OCI-M1 (cell line): Measurements from ENCODE around the gene MOB3B.
"Not testable (repeated sequence)": the region's sequence is repeated elsewhere in the genome, so short reads cannot be mapped to it uniquely, and the experiment has no call there.

Experiments used
- DNase-seq: peaks from one replicate; lab custom pipeline; 2025; lab: John Stamatoyannopoulos, UW

The MOB3B gene

DNA sequence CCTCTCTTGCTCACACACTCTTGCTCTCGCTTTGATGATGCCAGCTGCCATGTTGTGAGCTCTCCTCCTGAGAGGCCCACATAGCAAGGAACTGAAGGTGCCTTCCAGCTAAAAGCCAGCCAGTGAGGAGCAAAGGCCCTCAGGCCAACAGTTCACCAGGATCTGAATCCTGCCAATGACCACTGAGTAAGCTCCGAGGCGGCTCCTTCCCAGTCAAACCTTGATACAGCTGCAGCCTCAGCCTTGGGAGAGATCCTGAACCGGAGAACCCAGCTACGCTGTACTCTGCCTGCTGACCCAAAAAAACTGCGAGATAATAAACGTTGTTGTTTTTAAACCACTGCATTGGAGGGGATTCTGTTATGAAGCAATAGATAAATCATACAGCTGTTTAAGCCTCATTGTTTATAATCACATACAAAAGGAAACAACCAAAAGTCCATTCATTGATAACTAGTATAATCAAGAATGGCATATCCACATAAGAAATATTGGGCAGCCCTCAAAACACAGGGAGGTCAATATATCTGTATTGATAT lies 54.5 kb downstream of the MOB3B start:
- DNase-seq = no peak

DNA sequence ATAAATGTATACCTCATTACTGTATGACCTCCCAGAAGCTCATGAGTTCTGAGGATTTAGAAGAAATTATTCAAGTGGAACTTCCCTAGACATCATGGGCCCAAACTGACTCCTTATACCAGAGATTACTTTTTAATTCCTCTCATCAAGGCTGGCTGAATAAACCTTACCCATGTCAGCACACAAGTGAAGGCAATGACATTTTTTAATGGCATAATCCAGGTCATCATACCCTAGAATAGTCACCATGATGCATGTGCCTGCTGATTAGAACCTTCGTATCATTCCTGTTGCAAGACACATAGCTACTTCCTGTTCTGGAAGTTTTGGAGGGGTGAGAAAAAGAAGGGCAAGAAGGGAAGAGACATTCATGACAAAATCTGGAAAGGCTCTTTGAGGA lies 55.3 kb downstream of the MOB3B start:
- DNase-seq = peak; percentile 50

DNA sequence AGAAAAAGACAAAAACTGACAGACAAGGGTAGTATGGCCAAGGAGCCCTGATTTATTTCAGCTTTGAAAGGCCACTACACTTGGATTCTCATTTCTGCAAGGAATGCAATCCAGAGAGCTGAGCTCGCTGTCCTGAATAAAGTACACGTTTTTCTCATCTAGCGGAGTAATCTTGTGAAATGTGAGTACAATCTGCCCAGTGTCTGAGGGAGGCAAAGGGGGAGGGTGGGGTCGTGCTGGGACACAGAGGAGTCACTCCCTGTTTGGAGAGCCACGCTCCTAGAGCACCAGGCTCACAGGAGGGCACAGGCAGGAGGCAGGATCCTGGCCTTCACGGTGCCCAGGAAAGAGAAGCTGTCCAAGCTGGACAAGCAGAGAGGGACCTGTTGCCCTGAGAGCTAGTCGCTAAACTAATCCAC lies 56.5 kb downstream of the MOB3B start:
- no peak for DNase-seq

DNA sequence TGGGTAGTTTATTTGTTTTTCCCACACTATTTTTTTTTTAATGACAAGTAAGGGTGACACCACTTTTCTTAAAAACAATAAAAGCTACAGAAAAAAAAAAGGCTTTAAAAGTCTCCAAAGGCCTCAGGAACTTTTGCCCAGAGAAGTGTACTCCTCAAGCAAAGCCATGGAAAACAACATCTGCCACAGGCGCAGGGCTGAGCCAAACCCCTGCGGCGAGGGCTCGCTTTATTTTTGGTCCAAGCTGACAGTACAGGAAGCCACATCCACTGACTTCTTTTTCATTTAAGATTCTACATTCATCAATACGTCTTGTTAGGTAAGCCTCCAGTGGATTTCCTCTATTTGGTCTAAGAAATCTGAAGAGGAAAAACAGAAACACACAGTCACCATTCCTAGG lies 57.4 kb downstream of the MOB3B start:
- DNase-seq = no peak

- DNase-seq = no peak
Observed at GRCh38 chr9:27471789-27472188, 57.8 kb downstream of the MOB3B start.

- DNase-seq = peak; percentile 69
Observed at GRCh38 chr9:27471366-27471765, 58.2 kb downstream of the MOB3B start.

DNA sequence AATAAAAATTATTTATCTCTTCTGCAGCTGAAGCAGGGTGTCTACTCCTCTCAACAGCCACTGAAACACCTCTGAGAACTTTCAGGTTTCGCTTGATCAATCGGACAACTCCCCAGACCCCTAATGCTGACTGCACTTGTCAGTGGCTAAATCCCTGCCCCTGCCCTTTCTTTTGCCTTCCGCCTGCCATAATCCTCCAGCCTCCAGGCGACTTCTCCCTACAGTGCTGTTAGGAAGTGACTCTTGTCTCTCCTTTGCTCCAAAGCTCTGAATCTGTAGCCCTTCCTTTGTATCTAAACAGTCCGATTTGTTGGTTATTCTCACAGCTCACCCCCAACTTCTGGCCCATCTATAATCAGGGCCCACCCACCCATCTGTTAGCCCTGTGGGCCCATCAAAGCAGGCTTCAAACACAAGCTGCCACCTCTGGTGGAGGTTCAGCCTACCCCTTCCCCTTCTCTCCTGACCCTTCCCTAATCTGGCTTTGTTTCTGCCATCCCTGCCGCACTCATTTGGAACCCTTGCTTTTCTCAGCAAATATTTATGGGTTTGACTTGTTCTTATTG lies 59.2 kb downstream of the MOB3B start:
- no peak for DNase-seq

DNA sequence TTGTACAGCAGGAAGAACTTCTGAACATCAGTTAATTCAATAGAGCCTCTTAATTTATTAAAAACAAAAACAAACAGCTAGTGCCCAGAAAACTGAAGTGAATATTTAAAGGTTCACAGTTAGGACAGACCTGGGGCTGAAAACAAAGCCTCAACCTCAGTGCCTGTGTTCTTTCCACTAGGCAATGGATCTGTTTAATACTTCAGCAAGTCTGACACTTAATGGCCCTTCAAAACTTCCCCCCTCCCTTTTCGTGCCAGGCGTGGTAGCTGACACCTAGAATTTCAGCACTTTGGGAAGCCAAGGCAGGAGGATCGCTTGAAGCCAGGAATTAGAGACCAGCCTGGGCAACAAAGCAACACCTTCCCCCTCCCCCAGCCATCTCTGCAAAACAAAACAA lies 60.1 kb downstream of the MOB3B start:
- DNase-seq = no peak

GRCh38 chr9:27468462-27469110 lies 61.0 kb downstream of the MOB3B start:
- DNase-seq = peak; percentile 76

GRCh38 chr9:27468000-27468399 lies 61.6 kb downstream of the MOB3B start:
- DNase-seq = no peak

DNA sequence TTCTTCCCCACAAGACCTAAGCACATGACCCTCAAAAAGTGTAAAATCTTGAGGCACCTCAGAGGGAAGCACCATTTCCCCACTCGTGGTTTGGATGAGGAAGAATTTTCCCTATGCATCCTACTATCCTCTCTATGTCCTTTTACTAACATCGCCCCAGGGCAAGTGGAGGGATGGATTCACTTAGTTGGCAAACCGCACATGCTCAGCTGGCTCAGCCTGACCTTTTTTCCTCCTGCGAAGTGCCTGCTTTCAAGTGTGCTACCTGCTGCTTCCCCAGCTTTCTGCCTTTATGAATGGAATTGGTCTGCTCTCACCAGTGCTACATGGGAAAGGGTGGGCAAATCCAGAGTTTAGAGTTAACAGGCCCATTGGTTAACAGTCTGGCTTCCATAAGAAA lies 62.1 kb downstream of the MOB3B start:
- no peak for DNase-seq

DNA sequence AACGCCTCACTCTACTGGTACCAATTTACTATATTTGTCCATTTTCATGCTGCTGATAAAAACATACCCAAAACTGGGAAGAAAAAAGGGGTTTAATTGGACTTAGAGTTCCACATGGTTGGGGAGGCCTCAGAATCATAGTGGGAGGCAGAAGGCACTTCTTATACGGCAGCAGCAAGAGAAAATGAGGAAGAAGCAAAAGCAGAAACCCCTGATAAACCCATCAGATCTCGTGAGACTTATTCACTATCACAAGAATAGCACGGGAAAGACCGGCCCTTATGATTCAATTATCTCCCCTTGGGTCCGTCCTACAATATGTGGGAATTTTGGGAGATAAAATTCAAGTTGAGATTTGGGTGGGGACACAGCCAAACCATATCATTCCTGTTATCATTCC lies 63.1 kb downstream of the MOB3B start:
- not testable (repeated sequence) for DNase-seq

DNA sequence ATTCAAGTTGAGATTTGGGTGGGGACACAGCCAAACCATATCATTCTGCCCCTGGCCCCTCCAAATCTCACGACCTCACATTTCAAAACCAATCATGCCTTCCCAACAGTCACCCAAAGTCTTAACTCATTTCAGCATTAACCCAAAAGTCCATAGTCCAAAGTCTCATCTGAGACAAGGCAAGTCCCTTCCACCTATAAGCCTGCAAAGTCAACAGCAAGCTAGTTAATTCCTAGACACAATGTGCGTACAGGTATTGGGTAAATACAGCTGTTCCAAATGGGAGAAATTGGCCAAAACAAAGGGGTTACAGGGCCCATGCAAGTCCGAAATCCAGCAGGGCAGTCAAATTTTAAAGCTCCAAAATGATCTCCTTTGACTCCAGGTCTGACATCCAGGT lies 64.7 kb downstream of the MOB3B start:
- DNase-seq = not testable (repeated sequence)

- no peak for DNase-seq
Observed at GRCh38 chr9:27462846-27463245, 66.8 kb downstream of the MOB3B start.

DNA sequence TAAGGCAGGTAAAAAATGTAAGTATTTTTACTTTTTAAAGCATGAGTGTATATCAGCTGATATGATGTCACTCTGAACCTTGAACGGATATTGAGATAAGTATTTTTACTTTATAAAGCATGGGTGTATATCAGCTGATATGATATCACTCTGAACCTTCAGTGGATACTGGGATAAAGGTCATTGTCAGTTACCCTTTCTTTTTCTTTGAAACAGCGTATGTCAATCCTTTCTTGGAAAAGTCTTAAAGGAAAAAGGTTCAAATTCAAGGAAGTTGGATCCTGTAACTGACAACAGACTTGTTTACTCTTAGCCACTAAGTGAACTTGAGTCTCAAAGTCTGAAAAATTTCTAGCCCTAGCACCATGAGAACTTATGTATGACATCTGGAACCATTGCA lies 67.2 kb downstream of the MOB3B start:
- DNase-seq = peak; percentile 91

DNA sequence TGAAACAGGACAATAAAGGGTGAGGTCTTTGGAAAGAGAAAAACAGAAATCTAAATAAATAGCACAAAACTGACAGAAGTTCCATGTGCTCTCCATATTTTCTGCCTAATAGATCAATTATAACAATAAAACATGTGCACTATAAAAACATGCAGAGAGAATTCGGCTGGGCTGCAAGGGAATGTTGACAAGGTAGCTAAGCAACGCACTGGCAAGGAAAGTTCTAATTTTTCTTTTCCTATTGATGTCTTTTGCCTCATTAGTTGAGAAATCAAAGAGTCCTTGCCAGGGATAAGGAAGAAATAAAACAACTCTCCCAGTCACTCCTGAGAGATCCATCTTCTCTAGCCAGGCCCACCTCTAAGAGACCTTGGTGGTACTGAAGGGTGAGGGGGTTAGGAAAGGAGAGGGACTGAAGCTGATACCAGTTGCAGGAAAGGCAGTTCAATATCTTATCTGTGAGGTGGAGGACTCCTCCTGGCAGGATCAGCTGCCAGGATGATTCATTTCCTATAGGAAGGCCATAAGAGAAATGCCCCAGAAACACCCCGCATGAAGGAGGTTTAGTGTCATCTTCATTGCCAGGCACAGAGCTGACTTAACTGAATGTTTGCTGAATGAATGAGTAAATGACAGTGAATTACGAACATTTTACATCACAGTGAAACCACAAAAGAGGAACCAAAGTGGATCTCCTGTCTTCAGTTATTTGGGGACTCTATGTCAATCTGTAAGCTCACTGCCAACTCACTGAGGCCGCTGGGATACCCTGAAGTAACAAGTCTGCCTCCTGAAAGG lies 69.2 kb downstream of the MOB3B start:
- peak; percentile 93 for DNase-seq

GRCh38 chr9:27457445-27457844 lies 72.2 kb downstream of the MOB3B start:
- no peak for DNase-seq

DNA sequence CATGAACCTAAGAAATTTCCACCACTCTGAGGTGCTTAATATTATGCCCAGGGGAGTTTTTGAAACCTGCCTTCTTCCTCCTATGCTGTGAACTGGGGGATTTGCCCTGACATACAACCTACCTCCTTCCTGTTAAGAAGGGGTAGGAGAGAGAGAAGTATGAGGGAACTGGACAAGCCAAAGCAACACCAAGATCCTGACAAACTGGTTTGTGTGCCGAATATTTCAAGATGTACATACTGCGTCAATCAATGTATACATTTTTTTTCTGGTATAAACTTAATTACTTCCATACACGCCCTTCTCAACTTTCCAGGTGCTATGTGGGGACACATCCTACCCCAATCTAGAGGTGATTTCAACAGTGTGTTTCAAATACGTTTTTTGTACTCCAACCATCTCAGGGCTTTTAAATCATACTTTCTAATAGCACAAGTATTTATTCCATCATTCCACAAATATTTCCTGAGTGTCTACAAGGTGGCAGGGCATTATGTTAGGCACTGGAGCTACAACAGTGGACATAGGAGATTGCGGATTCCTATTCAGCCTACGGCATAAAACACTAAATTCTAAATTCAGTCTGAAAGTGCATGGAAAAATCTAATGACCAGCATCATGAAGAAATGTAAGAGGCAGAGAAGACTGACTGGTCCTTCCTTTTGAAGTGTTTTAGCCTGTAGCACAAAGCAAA lies 75.6 kb downstream of the MOB3B start:
- DNase-seq = no peak

GRCh38 chr9:27451207-27451797 lies 78.3 kb downstream of the MOB3B start:
- DNase-seq = no peak

GRCh38 chr9:27450752-27451151 lies 78.9 kb downstream of the MOB3B start:
- no peak for DNase-seq

DNA sequence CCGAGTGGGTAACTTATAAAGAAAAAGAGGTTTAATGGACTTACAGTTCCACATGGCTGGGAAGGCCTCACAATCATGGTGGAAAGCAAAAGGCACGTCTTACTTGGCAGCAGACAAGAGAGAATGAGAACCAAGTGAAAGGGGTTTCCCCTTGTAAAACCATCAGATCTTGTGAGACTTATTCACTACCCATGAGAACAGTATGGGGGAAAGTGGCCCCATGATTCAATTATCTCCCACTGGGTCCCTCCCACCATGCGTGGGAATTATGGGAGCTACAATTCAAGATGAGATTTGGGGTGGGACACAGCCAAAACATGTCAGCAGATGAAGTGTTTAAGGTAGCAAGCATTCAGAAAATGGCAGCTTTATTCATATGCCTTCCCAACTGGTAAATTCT lies 81.3 kb downstream of the MOB3B start:
- not testable (repeated sequence) for DNase-seq
